Neural progenitor cell (in vitro differentiated cells): Measurements from ENCODE around the gene JSRP1. TPM values are rescaled to one million over a fixed set of nuclear protein-coding genes. Genes with fewer than 3 reads are reported as not detected.

Experiments
- DNase-seq: peaks from one replicate; pipeline ENCODE4 v3.0.0-alpha.2; 2016; ENCODE audit warnings: low spot score
- H2AFZ ChIP-seq: fragments of 200-600 bp; sonication (generic); replicated peaks from 2 replicates; pipeline ENCODE4 v1.6.1; 2016; ENCODE audit warnings: antibody characterized with exemption
- H3F3A ChIP-seq: fragments of 200-600 bp; sonication (generic); 2 replicates; pipeline ENCODE4 v1.6.1; 2016; ENCODE audit warnings: antibody characterized with exemption, low read depth
- H3K27ac ChIP-seq: fragments of 200-600 bp; sonication (generic); 2 replicates; pipeline ENCODE4 v1.5.1; 2016; ENCODE audit warnings: mild to moderate bottlenecking
- H3K27me3 ChIP-seq: fragments of 200-600 bp; sonication (generic); 2 replicates; pipeline ENCODE4 v1.6.1; 2016; ENCODE audit warnings: mild to moderate bottlenecking, moderate library complexity
- H3K36me3 ChIP-seq: fragments of 200-600 bp; sonication (generic); 2 replicates; pipeline ENCODE4 v1.5.1; 2016
- H3K4me1 ChIP-seq: fragments of 200-600 bp; sonication (generic); 2 replicates; pipeline ENCODE4 v1.6.1; 2016; ENCODE audit warnings: mixed run types
- H3K4me2 ChIP-seq: fragments of 200-600 bp; sonication (generic); 2 replicates; pipeline ENCODE4 v1.6.1; 2016
- H3K4me3 ChIP-seq: fragments of 200-600 bp; sonication (generic); 2 replicates; pipeline ENCODE4 v1.5.1; 2016
- H3K79me2 ChIP-seq: fragments of 200-600 bp; sonication (generic); 2 replicates; pipeline ENCODE4 v1.6.1; 2016; ENCODE audit warnings: low read depth
- H3K9ac ChIP-seq: fragments of 200-600 bp; sonication (generic); 2 replicates; pipeline ENCODE4 v1.6.1; 2016
- H3K9me3 ChIP-seq: fragments of 200-600 bp; sonication (generic); 2 replicates; pipeline ENCODE4 v1.5.1; 2016; ENCODE audit warnings: low read depth
- H4K20me1 ChIP-seq: fragments of 200-600 bp; sonication (generic); 2 replicates; pipeline ENCODE4 v1.6.1; 2016; ENCODE audit warnings: low read depth
- H3K27ac Mint-ChIP-seq: 3 replicates; pipeline ENCODE4 v1.8.0; 2021; ENCODE audit warnings: mixed read lengths
- H3K27me3 Mint-ChIP-seq: 2 replicates; pipeline ENCODE4 v1.8.0; 2022; ENCODE audit warnings: low read depth, mild to moderate bottlenecking, inconsistent platforms, moderate library complexity, mixed read lengths; ENCODE audit not compliant: insufficient read depth
- H3K36me3 Mint-ChIP-seq: 3 replicates; pipeline ENCODE4 v1.8.0; 2021; ENCODE audit warnings: mixed read lengths
- H3K4me1 Mint-ChIP-seq: 3 replicates; pipeline ENCODE4 v1.8.0; 2021; ENCODE audit warnings: mixed read lengths
- H3K4me3 Mint-ChIP-seq: 3 replicates; pipeline ENCODE4 v1.8.0; 2021; ENCODE audit warnings: mild to moderate bottlenecking, moderate library complexity, mixed read lengths
- H3K9me3 Mint-ChIP-seq: 3 replicates; pipeline ENCODE4 v1.8.0; 2020; ENCODE audit warnings: mixed read lengths
- CTCF ChIP-seq: fragments of 200-600 bp; sonication (generic); IDR thresholded peaks from 2 replicates; pipeline ENCODE4 v1.5.1; 2017; ENCODE audit warnings: antibody characterized with exemption, mild to moderate bottlenecking
- EZH2 ChIP-seq: fragments of 200-600 bp; sonication (generic); IDR thresholded peaks from 2 replicates; pipeline ENCODE4 v1.6.1; 2017; ENCODE audit warnings: antibody characterized with exemption, mild to moderate bottlenecking, moderate library complexity
- EZH2phosphoT487 ChIP-seq: fragments of 200-600 bp; sonication (generic); IDR thresholded peaks from 2 replicates; pipeline ENCODE4 v1.6.1; 2017; ENCODE audit warnings: antibody characterized with exemption
- total RNA-seq: library from RNA; depleted of rRNA; stranded (reverse); fragments of >200 nt; gene quantifications from 2 replicates; pipeline ENCODE4 v1.2.3, GENCODE V29; 2015; ENCODE audit warnings: low replicate concordance

The JSRP1 gene
- total RNA-seq, 1 donor from 2014 or later, result not detected

- Histone ChIP-seq H3K4me1 (no peaks in the 10 kb centered on the region), H3F3A (peaks cover 8% of the 10 kb centered on the region), H3K79me2 (no peaks in the 10 kb centered on the region), H3K27ac (no peak overlapping the region), H3K9ac (no peak overlapping the region), H3K27me3 (no peaks in the 10 kb centered on the region), H3K36me3 (no peaks in the 10 kb centered on the region), H3K9me3 (no peaks in the 10 kb centered on the region), H4K20me1 (peaks cover 5% of the 10 kb centered on the region), H2AFZ (no peak overlapping the region), H3K4me2 (no peak overlapping the region), H3K4me3 (no peak overlapping the region)
- DNase-seq, result no peak
- Mint-ChIP-seq H3K27me3 (peaks cover 9% of the 10 kb centered on the region), H3K4me1 (no peaks in the 10 kb centered on the region), H3K27ac (no peak overlapping the region), H3K36me3 (peaks cover 15% of the 10 kb centered on the region), H3K9me3 (no peaks in the 10 kb centered on the region), H3K4me3 (no peak overlapping the region)
- TF ChIP-seq EZH2phosphoT487 (no peak), CTCF (no peak), EZH2 (no peak)
Observed at GRCh38 chr19:2226840-2227360, 29.3 kb downstream of the JSRP1 start.

GRCh38 chr19:2226051-2226839, 30.0 kb downstream of the JSRP1 start:
- no peak for DNase-seq
- Mint-ChIP-seq H3K27me3 (peaks cover 6% of the 10 kb centered on the region), H3K4me1 (no peaks in the 10 kb centered on the region), H3K9me3 (no peaks in the 10 kb centered on the region), H3K27ac (no peak overlapping the region), H3K4me3 (no peak overlapping the region), H3K36me3 (peaks cover 15% of the 10 kb centered on the region)
- Histone ChIP-seq H3K27me3 (no peaks in the 10 kb centered on the region), H3K79me2 (no peaks in the 10 kb centered on the region), H3K27ac (no peak overlapping the region), H3K9me3 (no peaks in the 10 kb centered on the region), H3K36me3 (no peaks in the 10 kb centered on the region), H4K20me1 (no peaks in the 10 kb centered on the region), H3K4me1 (no peaks in the 10 kb centered on the region), H3K4me2 (no peak overlapping the region), H3F3A (peaks cover 2% of the 10 kb centered on the region), H2AFZ (no peak overlapping the region), H3K9ac (no peak overlapping the region), H3K4me3 (no peak overlapping the region)
- TF ChIP-seq EZH2phosphoT487 (no peak), CTCF (no peak), EZH2 (no peak)

- H3K4me2 ChIP-seq, result no peak overlapping the region
- H3F3A ChIP-seq, result no peaks in the 10 kb centered on the region
- no peak for TF ChIP-seq EZH2phosphoT487
- no peak for TF ChIP-seq EZH2
- TF ChIP-seq CTCF, result no peak
- Mint-ChIP-seq H3K27ac (no peak overlapping the region), H3K36me3 (peaks cover 14% of the 10 kb centered on the region), H3K27me3 (peaks cover 6% of the 10 kb centered on the region), H3K9me3 (no peaks in the 10 kb centered on the region), H3K4me1 (no peaks in the 10 kb centered on the region), H3K4me3 (no peak overlapping the region)
- no peaks in the 10 kb centered on the region for H3K9me3 ChIP-seq
- no peaks in the 10 kb centered on the region for H4K20me1 ChIP-seq
- no peak overlapping the region for H3K27ac ChIP-seq
- no peaks in the 10 kb centered on the region for H3K4me1 ChIP-seq
- H3K9ac ChIP-seq, result no peak overlapping the region
- H2AFZ ChIP-seq, result no peak overlapping the region
- H3K4me3 ChIP-seq, result no peak overlapping the region
- DNase-seq, result no peak
- H3K27me3 ChIP-seq, result no peaks in the 10 kb centered on the region
- no peaks in the 10 kb centered on the region for H3K36me3 ChIP-seq
- H3K79me2 ChIP-seq, result no peaks in the 10 kb centered on the region
Observed at GRCh38 chr19:2225415-2226050, 30.7 kb downstream of the JSRP1 start.
